KMS-11 (cell line): ENCODE results near the gene EBNA1BP2.

Experiments used
- H2AFZ ChIP-seq: fragments of 200-600 bp; sonication (generic); 2 replicates; pipeline ENCODE4 v1.6.1; 2016; ENCODE audit warnings: antibody characterized with exemption, mixed run types, low read depth
- H3K27ac ChIP-seq: fragments of 200-600 bp; sonication (generic); 2 replicates; pipeline ENCODE4 v1.6.1; 2016; ENCODE audit warnings: mild to moderate bottlenecking, mixed run types
- H3K27me3 ChIP-seq: fragments of 200-600 bp; sonication (generic); 2 replicates; pipeline ENCODE4 v1.6.1; 2017; ENCODE audit warnings: mild to moderate bottlenecking, low read depth, mixed run types, moderate library complexity; ENCODE audit not compliant: insufficient read depth
- H3K36me3 ChIP-seq: fragments of 200-600 bp; sonication (generic); 2 replicates; pipeline ENCODE4 v1.6.1; 2017; ENCODE audit warnings: mild to moderate bottlenecking, mixed run types; ENCODE audit not compliant: insufficient read depth
- H3K4me1 ChIP-seq: fragments of 200-600 bp; sonication (generic); 2 replicates; pipeline ENCODE4 v1.6.1; 2016; ENCODE audit warnings: mild to moderate bottlenecking, low read depth, mixed run types; ENCODE audit not compliant: poor library complexity, severe bottlenecking
- H3K4me2 ChIP-seq: fragments of 200-600 bp; sonication (generic); 2 replicates; pipeline ENCODE4 v1.7.0; 2016; ENCODE audit warnings: mild to moderate bottlenecking, mixed run types
- H3K4me3 ChIP-seq: fragments of 200-600 bp; sonication (generic); IDR thresholded peaks from 2 replicates; pipeline ENCODE4 v1.6.1; 2017; ENCODE audit warnings: low read depth, low read length, mixed read lengths; ENCODE audit not compliant: insufficient read depth
- H3K79me2 ChIP-seq: fragments of 200-600 bp; sonication (generic); 2 replicates; pipeline ENCODE4 v1.6.1; 2016; ENCODE audit warnings: low read depth, mixed run types; ENCODE audit not compliant: insufficient read depth
- H3K9ac ChIP-seq: fragments of 200-600 bp; sonication (generic); 2 replicates; pipeline ENCODE4 v1.6.1; 2016; ENCODE audit warnings: mild to moderate bottlenecking, mixed run types
- H4K20me1 ChIP-seq: fragments of 200-600 bp; sonication (generic); 2 replicates; pipeline ENCODE4 v1.6.1; 2016; ENCODE audit warnings: mild to moderate bottlenecking, mixed run types; ENCODE audit not compliant: insufficient read depth
- TF ChIP-seq, protein P1 (sequence below): fragments of 200-600 bp; sonication (generic); conservative IDR thresholded peaks from 2 replicates; pipeline ENCODE4 v1.6.1; 2017; ENCODE audit warnings: low read depth, mild to moderate bottlenecking, antibody characterized with exemption, low read length, moderate library complexity, mixed read lengths

Gene EBNA1BP2

DNA sequence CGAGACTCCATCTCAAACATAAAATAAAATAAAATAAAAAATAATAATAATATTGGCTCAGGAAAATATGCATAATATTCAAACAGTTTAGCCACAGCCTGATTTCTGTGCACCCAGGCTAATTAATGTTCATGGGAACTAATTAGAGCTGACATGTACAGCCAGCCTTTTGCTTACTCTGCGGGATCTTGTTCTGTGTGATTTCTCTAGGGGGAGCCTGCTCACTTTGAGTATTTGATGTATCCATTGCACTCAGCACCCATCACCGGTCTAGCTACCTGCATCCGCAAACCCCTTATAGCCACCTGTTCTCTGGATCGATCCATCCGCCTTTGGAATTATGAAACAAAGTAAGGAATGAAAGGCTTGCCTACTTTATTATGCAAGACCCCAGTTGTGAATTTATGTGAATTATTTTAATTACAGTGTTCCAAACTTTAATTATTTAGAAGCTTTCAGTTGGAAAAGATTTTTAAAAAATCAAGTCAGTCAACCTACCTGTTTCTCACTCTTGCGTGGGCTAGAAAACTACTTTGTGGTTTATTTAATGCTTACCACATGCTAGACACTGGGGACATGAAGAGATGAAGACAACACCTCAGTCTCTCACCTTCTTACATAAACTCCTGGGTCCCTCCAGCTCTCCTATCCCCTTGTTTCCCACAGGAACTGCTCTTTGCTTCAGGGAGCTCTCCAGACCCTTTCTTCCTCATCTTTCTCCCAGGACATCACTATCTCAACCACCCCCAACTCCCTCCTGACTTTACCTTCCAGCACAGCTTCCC is 25.4 kb upstream of the EBNA1BP2 start:
- no peak overlapping the region for H3K27ac ChIP-seq
- TF ChIP-seq, protein P1, sequence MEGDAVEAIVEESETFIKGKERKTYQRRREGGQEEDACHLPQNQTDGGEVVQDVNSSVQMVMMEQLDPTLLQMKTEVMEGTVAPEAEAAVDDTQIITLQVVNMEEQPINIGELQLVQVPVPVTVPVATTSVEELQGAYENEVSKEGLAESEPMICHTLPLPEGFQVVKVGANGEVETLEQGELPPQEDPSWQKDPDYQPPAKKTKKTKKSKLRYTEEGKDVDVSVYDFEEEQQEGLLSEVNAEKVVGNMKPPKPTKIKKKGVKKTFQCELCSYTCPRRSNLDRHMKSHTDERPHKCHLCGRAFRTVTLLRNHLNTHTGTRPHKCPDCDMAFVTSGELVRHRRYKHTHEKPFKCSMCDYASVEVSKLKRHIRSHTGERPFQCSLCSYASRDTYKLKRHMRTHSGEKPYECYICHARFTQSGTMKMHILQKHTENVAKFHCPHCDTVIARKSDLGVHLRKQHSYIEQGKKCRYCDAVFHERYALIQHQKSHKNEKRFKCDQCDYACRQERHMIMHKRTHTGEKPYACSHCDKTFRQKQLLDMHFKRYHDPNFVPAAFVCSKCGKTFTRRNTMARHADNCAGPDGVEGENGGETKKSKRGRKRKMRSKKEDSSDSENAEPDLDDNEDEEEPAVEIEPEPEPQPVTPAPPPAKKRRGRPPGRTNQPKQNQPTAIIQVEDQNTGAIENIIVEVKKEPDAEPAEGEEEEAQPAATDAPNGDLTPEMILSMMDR, result no peak
- H4K20me1 ChIP-seq, result no peaks in the 10 kb centered on the region
- H3K4me2 ChIP-seq, result no peak overlapping the region
- H3K79me2 ChIP-seq, result no peaks in the 10 kb centered on the region
- no peaks in the 10 kb centered on the region for H3K36me3 ChIP-seq
- no peak overlapping the region for H3K9ac ChIP-seq
- no peaks in the 10 kb centered on the region for H3K27me3 ChIP-seq
- H2AFZ ChIP-seq, result no peak overlapping the region
- H3K4me1 ChIP-seq, result no peaks in the 10 kb centered on the region
- no peak overlapping the region for H3K4me3 ChIP-seq

- no peak overlapping the region for H3K27ac ChIP-seq
- no peaks in the 10 kb centered on the region for H3K79me2 ChIP-seq
- TF ChIP-seq, protein P1, result no peak
- H3K36me3 ChIP-seq, result no peaks in the 10 kb centered on the region
- no peak overlapping the region for H3K9ac ChIP-seq
- H3K4me3 ChIP-seq, result no peak overlapping the region
- no peaks in the 10 kb centered on the region for H3K27me3 ChIP-seq
- H4K20me1 ChIP-seq, result no peaks in the 10 kb centered on the region
- H3K4me1 ChIP-seq, result no peaks in the 10 kb centered on the region
- H2AFZ ChIP-seq, result no peak overlapping the region
- no peak overlapping the region for H3K4me2 ChIP-seq
Measured at GRCh38 chr1:43194509-43194908, 22.4 kb upstream of the EBNA1BP2 start.

GRCh38 chr1:43188106-43188505 is 16.0 kb upstream of the EBNA1BP2 start:
- no peaks in the 10 kb centered on the region for H3K79me2 ChIP-seq

GRCh38 chr1:43184995-43185394 is 12.9 kb upstream of the EBNA1BP2 start:
- Histone ChIP-seq H3K9ac (no peak overlapping the region), H2AFZ (no peak overlapping the region), H4K20me1 (no peaks in the 10 kb centered on the region), H3K4me2 (no peak overlapping the region), H3K27me3 (no peaks in the 10 kb centered on the region), H3K27ac (no peak overlapping the region), H3K79me2 (no peaks in the 10 kb centered on the region), H3K36me3 (no peaks in the 10 kb centered on the region), H3K4me1 (no peaks in the 10 kb centered on the region), H3K4me3 (no peak overlapping the region)
- TF ChIP-seq, protein P1, result no peak

More at GRCh38 chr1:43188106-43188505, 16.0 kb upstream of the EBNA1BP2 start:
- H3K27ac ChIP-seq, result no peak overlapping the region
- H3K27me3 ChIP-seq, result no peaks in the 10 kb centered on the region
- H3K4me3 ChIP-seq, result no peak overlapping the region
- no peaks in the 10 kb centered on the region for H3K36me3 ChIP-seq
- H2AFZ ChIP-seq, result no peak overlapping the region
- H3K9ac ChIP-seq, result no peak overlapping the region; the same call in 1 of the 2 replicates
- TF ChIP-seq, protein P1, result no peak
- H3K4me2 ChIP-seq, result no peak overlapping the region
- no peaks in the 10 kb centered on the region for H4K20me1 ChIP-seq
- H3K4me1 ChIP-seq, result no peaks in the 10 kb centered on the region
